Neural progenitor cell (in vitro differentiated cells): ENCODE data around the gene CHTOP. TPM values are rescaled to one million over a fixed set of nuclear protein-coding genes. Genes with fewer than 3 reads are reported as not detected.

Source experiments
- DNase-seq: peaks from one replicate; pipeline ENCODE4 v3.0.0-alpha.2; 2016; ENCODE audit warnings: low spot score
- H2AFZ ChIP-seq: fragments of 200-600 bp; sonication (generic); replicated peaks from 2 replicates; pipeline ENCODE4 v1.6.1; 2016; ENCODE audit warnings: antibody characterized with exemption
- H3F3A ChIP-seq: fragments of 200-600 bp; sonication (generic); 2 replicates; pipeline ENCODE4 v1.6.1; 2016; ENCODE audit warnings: antibody characterized with exemption, low read depth
- H3K27ac ChIP-seq: fragments of 200-600 bp; sonication (generic); 2 replicates; pipeline ENCODE4 v1.5.1; 2016; ENCODE audit warnings: mild to moderate bottlenecking
- H3K27me3 ChIP-seq: fragments of 200-600 bp; sonication (generic); 2 replicates; pipeline ENCODE4 v1.6.1; 2016; ENCODE audit warnings: mild to moderate bottlenecking, moderate library complexity
- H3K36me3 ChIP-seq: fragments of 200-600 bp; sonication (generic); 2 replicates; pipeline ENCODE4 v1.5.1; 2016
- H3K4me1 ChIP-seq: fragments of 200-600 bp; sonication (generic); 2 replicates; pipeline ENCODE4 v1.6.1; 2016; ENCODE audit warnings: mixed run types
- H3K4me2 ChIP-seq: fragments of 200-600 bp; sonication (generic); 2 replicates; pipeline ENCODE4 v1.6.1; 2016
- H3K4me3 ChIP-seq: fragments of 200-600 bp; sonication (generic); 2 replicates; pipeline ENCODE4 v1.5.1; 2016
- H3K79me2 ChIP-seq: fragments of 200-600 bp; sonication (generic); 2 replicates; pipeline ENCODE4 v1.6.1; 2016; ENCODE audit warnings: low read depth
- H3K9ac ChIP-seq: fragments of 200-600 bp; sonication (generic); 2 replicates; pipeline ENCODE4 v1.6.1; 2016
- H3K9me3 ChIP-seq: fragments of 200-600 bp; sonication (generic); 2 replicates; pipeline ENCODE4 v1.5.1; 2016; ENCODE audit warnings: low read depth
- H4K20me1 ChIP-seq: fragments of 200-600 bp; sonication (generic); 2 replicates; pipeline ENCODE4 v1.6.1; 2016; ENCODE audit warnings: low read depth
- H3K27ac Mint-ChIP-seq: 3 replicates; pipeline ENCODE4 v1.8.0; 2021; ENCODE audit warnings: mixed read lengths
- H3K27me3 Mint-ChIP-seq: 2 replicates; pipeline ENCODE4 v1.8.0; 2022; ENCODE audit warnings: low read depth, mild to moderate bottlenecking, inconsistent platforms, moderate library complexity, mixed read lengths; ENCODE audit not compliant: insufficient read depth
- H3K36me3 Mint-ChIP-seq: 3 replicates; pipeline ENCODE4 v1.8.0; 2021; ENCODE audit warnings: mixed read lengths
- H3K4me1 Mint-ChIP-seq: 3 replicates; pipeline ENCODE4 v1.8.0; 2021; ENCODE audit warnings: mixed read lengths
- H3K4me3 Mint-ChIP-seq: 3 replicates; pipeline ENCODE4 v1.8.0; 2021; ENCODE audit warnings: mild to moderate bottlenecking, moderate library complexity, mixed read lengths
- H3K9me3 Mint-ChIP-seq: 3 replicates; pipeline ENCODE4 v1.8.0; 2020; ENCODE audit warnings: mixed read lengths
- CTCF ChIP-seq: fragments of 200-600 bp; sonication (generic); IDR thresholded peaks from 2 replicates; pipeline ENCODE4 v1.5.1; 2017; ENCODE audit warnings: antibody characterized with exemption, mild to moderate bottlenecking
- EZH2phosphoT487 ChIP-seq: fragments of 200-600 bp; sonication (generic); IDR thresholded peaks from 2 replicates; pipeline ENCODE4 v1.6.1; 2017; ENCODE audit warnings: antibody characterized with exemption
- microRNA-seq: library from miRNA; unstranded; fragments of <30 nt; microRNA quantifications from one replicate; pipeline ENCODE4, GENCODE V29; 2016
- small RNA-seq: library from RNA; depleted of rRNA; stranded (forward); fragments of <200 nt; gene quantifications from one replicate; pipeline ENCODE3, GENCODE V24; 2015
- total RNA-seq: library from RNA; depleted of rRNA; stranded (reverse); fragments of >200 nt; gene quantifications from 2 replicates; pipeline ENCODE4 v1.2.3, GENCODE V29; 2015; ENCODE audit warnings: low replicate concordance

CHTOP gene
- total RNA-seq, 1 donor from 2014 or later, result 96.1 TPM

GRCh38 chr1:153693466-153693865 is 59.6 kb downstream of the CHTOP start:
- Histone ChIP-seq H3K9me3 (no peaks in the 10 kb centered on the region), H3K4me1 (peaks cover 17% of the 10 kb centered on the region), H3K79me2 (no peaks in the 10 kb centered on the region), H3K4me2 (no peak overlapping the region), H4K20me1 (no peaks in the 10 kb centered on the region), H3K27me3 (no peaks in the 10 kb centered on the region), H3K9ac (no peak overlapping the region), H3K27ac (no peak overlapping the region), H2AFZ (no peak overlapping the region), H3F3A (peaks cover 9% of the 10 kb centered on the region), H3K36me3 (no peaks in the 10 kb centered on the region), H3K4me3 (no peak overlapping the region)
- no peak for DNase-seq
- Mint-ChIP-seq H3K4me3 (no peak overlapping the region), H3K27me3 (peaks cover 5% of the 10 kb centered on the region), H3K36me3 (no peaks in the 10 kb centered on the region), H3K27ac (no peak overlapping the region), H3K9me3 (no peaks in the 10 kb centered on the region), H3K4me1 (peaks cover 14% of the 10 kb centered on the region)
- TF ChIP-seq CTCF, result no peak
- TF ChIP-seq EZH2phosphoT487, result no peak

Small RNAs within 50 kb of the gene (microRNA-seq; reads per million reads assigned to microRNA genes)
- not detected for gene MIR8083

Small RNAs within 50 kb of the gene (small RNA-seq; reads per million reads assigned to genes)
- not detected for gene MIR8083

Other genes with a start within 250 kb of the CHTOP start
- not detected in 2 replicates for gene S100A8, start 243.0 kb upstream of the CHTOP start, total RNA-seq
- gene S100A7A, start 217.5 kb upstream of the CHTOP start, total RNA-seq, result not detected in 2 replicates
- not detected in 2 replicates for gene S100A7, start 173.4 kb upstream of the CHTOP start, total RNA-seq
- gene S100A6, start 98.1 kb upstream of the CHTOP start, total RNA-seq, result 0.34 TPM in 1 of 2 replicates, not detected in the other
- gene S100A5, start 93.1 kb upstream of the CHTOP start, total RNA-seq, result not detected in 2 replicates
- gene S100A4, start 88.3 kb upstream of the CHTOP start, total RNA-seq, result 22.4 and 34.3 TPM in 2 replicates
- not detected in 2 replicates for gene S100A3, start 84.8 kb upstream of the CHTOP start, total RNA-seq
- gene S100A2, start 68.2 kb upstream of the CHTOP start, total RNA-seq, result not detected in 2 replicates
- gene S100A16, start 20.9 kb upstream of the CHTOP start, total RNA-seq, result 12.4 and 13.1 TPM in 2 replicates
- not detected in 2 replicates for gene S100A14, start 17.7 kb upstream of the CHTOP start, total RNA-seq
- 78.9 and 87.4 TPM in 2 replicates for gene S100A13, start 6.6 kb upstream of the CHTOP start, total RNA-seq
- gene S100A1, start 5.6 kb upstream of the CHTOP start, total RNA-seq, result 0.74 TPM in 1 of 2 replicates, not detected in the other
- gene SNAPIN, start 24.6 kb downstream of the CHTOP start, total RNA-seq, result 50.1 and 52.4 TPM in 2 replicates
- 474 and 475 TPM in 2 replicates for gene ILF2, start 36.9 kb downstream of the CHTOP start, total RNA-seq
- 0.19 and 0.84 TPM in 2 replicates for gene NPR1, start 44.6 kb downstream of the CHTOP start, total RNA-seq
- 45.1 and 58.8 TPM in 2 replicates for gene INTS3, start 94.0 kb downstream of the CHTOP start, total RNA-seq
- gene SLC27A3, start 141.3 kb downstream of the CHTOP start, total RNA-seq, result 8.2 and 10.1 TPM in 2 replicates